PC-3 (cell line): ENCODE results near the gene SULT4A1.

ENCODE experiments used
- CTCF ChIP-seq: fragments of 300-600 bp; sonication (generic); conservative IDR thresholded peaks from 2 replicates; pipeline ENCODE4 v1.5.1; 2017; ENCODE audit warnings: antibody characterized with exemption, low read depth, mild to moderate bottlenecking, low read length
- EZH2phosphoT487 ChIP-seq: fragments of 300-600 bp; sonication (generic); IDR thresholded peaks from 2 replicates; pipeline ENCODE4 v1.6.1; 2018; ENCODE audit warnings: mild to moderate bottlenecking, antibody characterized with exemption, low read length, borderline replicate concordance

DNA sequence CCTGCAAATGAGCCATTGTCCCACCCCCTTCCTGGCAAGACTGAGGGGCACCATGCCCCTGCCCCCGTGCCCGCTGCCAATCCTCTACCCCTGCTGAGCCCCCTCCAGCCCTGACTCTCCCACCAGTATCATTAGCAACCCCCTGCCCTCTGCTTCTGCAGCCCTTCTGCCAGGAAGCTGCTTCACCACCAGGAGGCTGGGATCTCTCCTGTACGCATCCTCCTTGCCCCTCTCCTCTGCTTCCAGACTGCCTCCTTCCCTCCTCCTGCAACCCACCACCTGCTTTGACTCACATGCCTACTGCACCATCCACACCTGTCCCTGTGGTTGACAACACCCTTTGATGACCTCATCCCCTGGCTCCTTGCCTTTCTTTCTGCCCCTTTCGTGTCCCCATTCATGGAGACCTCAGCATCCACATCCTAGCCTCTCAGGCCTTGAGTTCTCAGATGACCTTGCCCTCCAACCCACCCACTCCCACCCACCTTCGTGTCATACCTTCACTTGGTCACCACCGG is 47.9 kb upstream of the SULT4A1 start:
- TF ChIP-seq CTCF, result no peak
- TF ChIP-seq EZH2phosphoT487, result no peak
